ENCODE measurements around the gene DUOX1. TPM values are rescaled to one million over a fixed set of nuclear protein-coding genes. Genes with fewer than 3 reads are reported as not detected.

The DUOX1 gene
- total RNA-seq, 3 donors from 2014 or later (not counting 1 experiment from before 2014, with no cell fraction given) = 0.20 TPM; not detected in 2

DNA sequence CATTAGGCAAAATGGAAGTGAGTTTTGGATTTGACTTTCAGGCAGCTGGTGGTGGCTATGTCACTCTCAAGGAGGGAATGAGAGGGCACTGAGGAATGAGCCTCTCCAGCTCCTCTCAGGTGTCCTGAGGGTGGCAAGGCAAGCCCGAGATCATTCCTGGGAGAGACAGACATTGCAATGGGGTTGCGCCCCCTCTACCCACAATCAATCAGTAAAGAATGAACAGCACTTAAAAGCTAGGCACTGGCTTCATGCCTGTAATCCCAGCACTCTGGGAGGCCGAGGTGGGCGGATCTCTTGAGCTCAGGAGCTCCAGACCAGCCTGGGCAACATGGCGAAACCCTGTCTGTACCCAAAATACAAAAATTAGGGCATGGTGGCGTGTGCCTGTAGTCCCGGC, 72.1 kb downstream of the DUOX1 start:
- no peak overlapping the region for H3K4me3 ChIP-seq (ENCODE audit: low read length)
- peaks cover 20% of the 10 kb centered on the region for H3K4me1 ChIP-seq (ENCODE audit: control insufficient read depth, insufficient read depth, low read length)
- no peaks in the 10 kb centered on the region for H3K36me3 ChIP-seq (ENCODE audit: control insufficient read depth, insufficient read depth, low read length)
- H3K9me3 ChIP-seq (ENCODE audit: control insufficient read depth, insufficient read depth, low read length) = no peaks in the 10 kb centered on the region
- no peak overlapping the region for H3K27ac Mint-ChIP-seq
- H3K36me3 Mint-ChIP-seq = no peaks in the 10 kb centered on the region
- H3K4me3 Mint-ChIP-seq = no peak overlapping the region
- intact Hi-C loops (cut with micrococcal nuclease) = loop anchor here (2.0 to 10.0 kb wide), 6 partner anchors 77 to 917 kb away; partner anchors contain the start of genes BLOC1S6 and GOLM2
- H3K27ac ChIP-seq (ENCODE audit: low read length) = no peak overlapping the region
- peaks cover 4 to 6% of the 10 kb centered on the region in 2 donors for H3K27me3 Mint-ChIP-seq (ENCODE audit: low read depth in 2 of 2)
- H3K27me3 ChIP-seq (ENCODE audit: control insufficient read depth, insufficient read depth, low read length) = no peaks in the 10 kb centered on the region
- H3K9me3 Mint-ChIP-seq = no peaks in the 10 kb centered on the region
- no peak for DNase-seq
- H3K4me1 Mint-ChIP-seq = peaks cover 4 to 5% of the 10 kb centered on the region in 2 donors
- ATAC-seq = no peak
- TF ChIP-seq, protein P1, sequence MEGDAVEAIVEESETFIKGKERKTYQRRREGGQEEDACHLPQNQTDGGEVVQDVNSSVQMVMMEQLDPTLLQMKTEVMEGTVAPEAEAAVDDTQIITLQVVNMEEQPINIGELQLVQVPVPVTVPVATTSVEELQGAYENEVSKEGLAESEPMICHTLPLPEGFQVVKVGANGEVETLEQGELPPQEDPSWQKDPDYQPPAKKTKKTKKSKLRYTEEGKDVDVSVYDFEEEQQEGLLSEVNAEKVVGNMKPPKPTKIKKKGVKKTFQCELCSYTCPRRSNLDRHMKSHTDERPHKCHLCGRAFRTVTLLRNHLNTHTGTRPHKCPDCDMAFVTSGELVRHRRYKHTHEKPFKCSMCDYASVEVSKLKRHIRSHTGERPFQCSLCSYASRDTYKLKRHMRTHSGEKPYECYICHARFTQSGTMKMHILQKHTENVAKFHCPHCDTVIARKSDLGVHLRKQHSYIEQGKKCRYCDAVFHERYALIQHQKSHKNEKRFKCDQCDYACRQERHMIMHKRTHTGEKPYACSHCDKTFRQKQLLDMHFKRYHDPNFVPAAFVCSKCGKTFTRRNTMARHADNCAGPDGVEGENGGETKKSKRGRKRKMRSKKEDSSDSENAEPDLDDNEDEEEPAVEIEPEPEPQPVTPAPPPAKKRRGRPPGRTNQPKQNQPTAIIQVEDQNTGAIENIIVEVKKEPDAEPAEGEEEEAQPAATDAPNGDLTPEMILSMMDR (IDR thresholded peaks at IDR 0.05) = no peak
- 96% methylated on average over 7 of the region's 7 CpGs for whole genome bisulfite sequencing (ENCODE audit: insufficient coverage)

GRCh38 chr15:45203182-45203581, 73.4 kb downstream of the DUOX1 start:
- no peak for ATAC-seq
- H3K27ac ChIP-seq (ENCODE audit: low read length) = no peak overlapping the region
- peaks cover 11 to 19% of the 10 kb centered on the region in 2 donors for H3K27me3 Mint-ChIP-seq (ENCODE audit: low read depth in 2 of 2)
- no peaks in the 10 kb centered on the region for H3K36me3 ChIP-seq (ENCODE audit: control insufficient read depth, insufficient read depth, low read length)
- H3K4me3 Mint-ChIP-seq = no peak overlapping the region
- H3K27me3 ChIP-seq (ENCODE audit: control insufficient read depth, insufficient read depth, low read length) = peaks cover under 1% of the 10 kb centered on the region
- H3K36me3 Mint-ChIP-seq = no peaks in the 10 kb centered on the region
- H3K4me1 Mint-ChIP-seq = no peaks in the 10 kb centered on the region
- peaks cover 20% of the 10 kb centered on the region for H3K4me1 ChIP-seq (ENCODE audit: control insufficient read depth, insufficient read depth, low read length)
- WGBS (ENCODE audit: insufficient coverage) = 71% methylated on average over 3 of the region's 4 CpGs
- intact Hi-C loops (cut with micrococcal nuclease) = loop anchor here (5.0 to 10.0 kb wide), 3 partner anchors 382 to 918 kb away; partner anchors contain the start of genes BLOC1S6 and GOLM2
- TF ChIP-seq, protein P1 (IDR thresholded peaks at IDR 0.05) = no peak
- no peak for DNase-seq
- no peak overlapping the region for H3K4me3 ChIP-seq (ENCODE audit: low read length)
- no peaks in the 10 kb centered on the region for H3K9me3 Mint-ChIP-seq
- no peak overlapping the region for H3K27ac Mint-ChIP-seq
- no peaks in the 10 kb centered on the region for H3K9me3 ChIP-seq (ENCODE audit: control insufficient read depth, insufficient read depth, low read length)

GRCh38 chr15:45205192-45205591, 75.4 kb downstream of the DUOX1 start:
- Histone ChIP-seq H3K9me3 (ENCODE audit: control insufficient read depth, insufficient read depth, low read length) (no peaks in the 10 kb centered on the region), H3K27me3 (ENCODE audit: control insufficient read depth, insufficient read depth, low read length) (peaks cover 2% of the 10 kb centered on the region), H3K36me3 (ENCODE audit: control insufficient read depth, insufficient read depth, low read length) (no peaks in the 10 kb centered on the region), H3K4me3 (ENCODE audit: low read length) (no peak overlapping the region), H3K27ac (ENCODE audit: low read length) (no peak overlapping the region), H3K4me1 (ENCODE audit: control insufficient read depth, insufficient read depth, low read length) (peaks cover 6% of the 10 kb centered on the region)
- H3K27ac Mint-ChIP-seq = no peak overlapping the region
- H3K4me1 Mint-ChIP-seq = no peaks in the 10 kb centered on the region
- TF ChIP-seq, protein P1 (IDR thresholded peaks at IDR 0.05) = peak; percentile 66
- peaks cover 12 to 26% of the 10 kb centered on the region in 2 donors for H3K27me3 Mint-ChIP-seq (ENCODE audit: low read depth in 2 of 2)
- peak in 2 of 3 donors; percentile 8 to 16 for ATAC-seq
- no peak overlapping the region for H3K4me3 Mint-ChIP-seq
- H3K36me3 Mint-ChIP-seq = no peaks in the 10 kb centered on the region
- peak; percentile 35 to 78 for DNase-seq
- WGBS (ENCODE audit: insufficient coverage) = 0% methylated on average over 1 of the region's 2 CpGs
- H3K9me3 Mint-ChIP-seq = no peaks in the 10 kb centered on the region
- intact Hi-C loops (cut with micrococcal nuclease) = loop anchor here (10.0 kb wide), 2 partner anchors 380 to 920 kb away; partner anchors contain the start of genes BLOC1S6 and GOLM2

- DNase-seq (no peak), ATAC-seq (no peak)
- intact Hi-C loops (cut with micrococcal nuclease) = no loop called here
- WGBS (ENCODE audit: insufficient coverage) = no CpG with 5 or more reads among the region's 1 CpG
- Histone ChIP-seq H3K9me3 (ENCODE audit: control insufficient read depth, insufficient read depth, low read length) (no peaks in the 10 kb centered on the region), H3K27ac (ENCODE audit: low read length) (no peak overlapping the region), H3K4me1 (ENCODE audit: control insufficient read depth, insufficient read depth, low read length) (no peaks in the 10 kb centered on the region), H3K4me3 (ENCODE audit: low read length) (no peak overlapping the region), H3K36me3 (ENCODE audit: control insufficient read depth, insufficient read depth, low read length) (no peaks in the 10 kb centered on the region), H3K27me3 (ENCODE audit: control insufficient read depth, insufficient read depth, low read length) (peaks cover 2% of the 10 kb centered on the region)
- peaks cover 10 to 13% of the 10 kb centered on the region in 2 donors for H3K27me3 Mint-ChIP-seq (ENCODE audit: low read depth in 2 of 2)
- TF ChIP-seq, protein P1 (IDR thresholded peaks at IDR 0.05) = no peak
- H3K36me3 Mint-ChIP-seq = no peaks in the 10 kb centered on the region
- no peaks in the 10 kb centered on the region for H3K4me1 Mint-ChIP-seq
- H3K4me3 Mint-ChIP-seq = no peak overlapping the region
- no peak overlapping the region for H3K27ac Mint-ChIP-seq
- no peaks in the 10 kb centered on the region for H3K9me3 Mint-ChIP-seq
Observed at GRCh38 chr15:45212493-45212892, 82.7 kb downstream of the DUOX1 start.

All from natural killer cell (primary cell).